OCI-LY3 (cell line): ENCODE results near the gene CCDC27.

ENCODE experiments used
- H2AFZ ChIP-seq: fragments of 200-600, 300-600 bp; shearing (Covaris generic); 2 replicates; pipeline ENCODE4 v1.6.0; 2014; ENCODE audit warnings: antibody characterized with exemption, low read depth, low read length
- H3K27ac ChIP-seq: fragments of 200-600, 300-600 bp; sonication (generic); 2 replicates; pipeline ENCODE4 v1.5.1; 2014; ENCODE audit warnings: mild to moderate bottlenecking, low read length, moderate library complexity, mixed read lengths
- H3K27me3 ChIP-seq: fragments of 200-600, 300-600 bp; sonication (generic); 2 replicates; pipeline ENCODE4 v1.6.1; 2014; ENCODE audit warnings: low read depth, low read length, mixed read lengths
- H3K36me3 ChIP-seq: fragments of 200-600, 300-600 bp; sonication (generic); replicated peaks from 2 replicates; pipeline ENCODE3; 2014; ENCODE audit warnings: low read depth, low read length, mixed read lengths
- H3K4me1 ChIP-seq: fragments of 300-600, 200-600 bp; sonication (generic); 2 replicates; pipeline ENCODE4 v1.6.1; 2014; ENCODE audit warnings: low read length, mixed read lengths
- H3K4me2 ChIP-seq: fragments of 200-600, 300-600 bp; sonication (generic); 2 replicates; pipeline ENCODE4 v1.6.1; 2014; ENCODE audit warnings: low read length, mixed read lengths
- H3K4me3 ChIP-seq: fragments of 300-600, 200-600 bp; sonication (generic); 2 replicates; pipeline ENCODE4 v1.5.1; 2014; ENCODE audit warnings: antibody characterized with exemption, mild to moderate bottlenecking, low read length, moderate library complexity
- H3K79me2 ChIP-seq: fragments of 300-600, 200-600 bp; shearing (Covaris generic); 2 replicates; pipeline ENCODE4 v1.6.1; 2014; ENCODE audit warnings: mild to moderate bottlenecking, low read length, mixed read lengths
- H3K9ac ChIP-seq: fragments of 300-600, 200-600 bp; shearing (Covaris generic); 2 replicates; pipeline ENCODE4 v1.6.0; 2014; ENCODE audit warnings: mild to moderate bottlenecking, low read length, moderate library complexity
- H3K9me3 ChIP-seq: fragments of 200-600, 300-600 bp; shearing (Covaris generic); 2 replicates; pipeline ENCODE4 v1.6.1; 2014; ENCODE audit warnings: low read length, mixed read lengths; ENCODE audit not compliant: insufficient read depth
- H4K20me1 ChIP-seq: fragments of 200-600, 300-600 bp; sonication (generic); 2 replicates; pipeline ENCODE4 v1.6.1; 2016; ENCODE audit warnings: low read length, mixed read lengths; ENCODE audit not compliant: insufficient read depth
- CTCF ChIP-seq: fragments of 200-600, 300-600 bp; sonication (generic); IDR thresholded peaks from 2 replicates; pipeline ENCODE4 v1.5.1; 2014; ENCODE audit warnings: antibody characterized with exemption, low read length, low read depth
- EZH2phosphoT487 ChIP-seq: fragments of 200-600 bp; shearing (Covaris generic); IDR thresholded peaks from 2 replicates; pipeline ENCODE4 v1.6.1; 2018; ENCODE audit warnings: antibody characterized with exemption, mixed run types, low read depth

Gene CCDC27

GRCh38 chr1:3730543-3731247 is 21.6 kb upstream of the CCDC27 start:
- H3K9me3 ChIP-seq: no peaks in the 10 kb centered on the region
- H3K27ac ChIP-seq: no peak overlapping the region
- no peaks in the 10 kb centered on the region for H4K20me1 ChIP-seq
- H3K4me2 ChIP-seq: no peak overlapping the region
- H3K79me2 ChIP-seq: no peaks in the 10 kb centered on the region
- H3K4me3 ChIP-seq: no peak overlapping the region
- no peaks in the 10 kb centered on the region for H3K27me3 ChIP-seq
- H3K9ac ChIP-seq: no peak overlapping the region
- TF ChIP-seq CTCF (no peak), EZH2phosphoT487 (no peak)
- peaks cover 8% of the 10 kb centered on the region for H3K4me1 ChIP-seq
- no peaks in the 10 kb centered on the region for H3K36me3 ChIP-seq
- no peak overlapping the region for H2AFZ ChIP-seq

- H3K27me3 ChIP-seq: no peaks in the 10 kb centered on the region
- no peaks in the 10 kb centered on the region for H3K36me3 ChIP-seq
- TF ChIP-seq CTCF: no peak
These were observed 20.4 kb upstream of the CCDC27 start for GRCh38 chr1:3731583-3732433.

GRCh38 chr1:3732434-3733093 is 19.7 kb upstream of the CCDC27 start:
- peaks cover 8% of the 10 kb centered on the region for H3K4me1 ChIP-seq
- H4K20me1 ChIP-seq: no peaks in the 10 kb centered on the region
- no peaks in the 10 kb centered on the region for H3K27me3 ChIP-seq
- H3K27ac ChIP-seq: no peak overlapping the region
- no peaks in the 10 kb centered on the region for H3K79me2 ChIP-seq
- no peak overlapping the region for H2AFZ ChIP-seq
- no peaks in the 10 kb centered on the region for H3K36me3 ChIP-seq
- H3K9ac ChIP-seq: no peak overlapping the region
- TF ChIP-seq CTCF (no peak), EZH2phosphoT487 (no peak)
- no peaks in the 10 kb centered on the region for H3K9me3 ChIP-seq
- H3K4me3 ChIP-seq: no peak overlapping the region
- H3K4me2 ChIP-seq: no peak overlapping the region

More at GRCh38 chr1:3731583-3732433, 20.4 kb upstream of the CCDC27 start:
- Histone ChIP-seq H3K9ac (no peak overlapping the region), H3K9me3 (no peaks in the 10 kb centered on the region), H4K20me1 (no peaks in the 10 kb centered on the region), H2AFZ (no peak overlapping the region), H3K79me2 (no peaks in the 10 kb centered on the region), H3K4me3 (no peak overlapping the region), H3K4me1 (peaks cover 8% of the 10 kb centered on the region), H3K4me2 (no peak overlapping the region), H3K27ac (no peak overlapping the region)
